ENCODE measurements around the gene TNIK.

DNA sequence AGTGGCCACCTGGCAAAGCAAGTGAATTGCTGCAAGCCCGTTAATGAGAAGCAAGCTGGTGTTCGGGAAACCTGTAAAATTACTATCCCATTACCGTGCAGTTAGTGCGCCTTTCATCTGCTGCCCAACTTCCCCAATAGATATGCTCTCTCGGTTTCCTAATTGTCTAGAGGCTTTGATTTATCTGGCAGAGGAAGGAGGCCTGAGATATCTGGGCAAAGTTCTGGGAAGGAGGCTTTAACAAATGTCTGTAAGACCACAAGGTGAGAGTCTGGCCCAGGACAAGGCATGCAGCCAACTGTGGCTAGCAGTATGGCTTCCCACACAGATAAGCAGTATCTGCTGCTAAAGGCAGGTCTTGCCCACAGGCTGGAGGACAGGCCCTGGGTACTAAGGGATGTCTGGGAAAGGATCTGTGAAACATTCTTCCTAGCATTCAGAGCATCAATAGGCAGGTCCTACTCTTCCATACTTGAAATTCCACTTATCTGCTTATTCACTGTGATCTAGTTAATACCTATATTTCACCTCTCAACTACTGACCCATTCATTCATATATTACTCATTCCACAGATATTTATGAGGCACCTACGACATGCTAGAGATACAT, 303.7 kb downstream of the TNIK start:
- TF ChIP-seq, protein P1, sequence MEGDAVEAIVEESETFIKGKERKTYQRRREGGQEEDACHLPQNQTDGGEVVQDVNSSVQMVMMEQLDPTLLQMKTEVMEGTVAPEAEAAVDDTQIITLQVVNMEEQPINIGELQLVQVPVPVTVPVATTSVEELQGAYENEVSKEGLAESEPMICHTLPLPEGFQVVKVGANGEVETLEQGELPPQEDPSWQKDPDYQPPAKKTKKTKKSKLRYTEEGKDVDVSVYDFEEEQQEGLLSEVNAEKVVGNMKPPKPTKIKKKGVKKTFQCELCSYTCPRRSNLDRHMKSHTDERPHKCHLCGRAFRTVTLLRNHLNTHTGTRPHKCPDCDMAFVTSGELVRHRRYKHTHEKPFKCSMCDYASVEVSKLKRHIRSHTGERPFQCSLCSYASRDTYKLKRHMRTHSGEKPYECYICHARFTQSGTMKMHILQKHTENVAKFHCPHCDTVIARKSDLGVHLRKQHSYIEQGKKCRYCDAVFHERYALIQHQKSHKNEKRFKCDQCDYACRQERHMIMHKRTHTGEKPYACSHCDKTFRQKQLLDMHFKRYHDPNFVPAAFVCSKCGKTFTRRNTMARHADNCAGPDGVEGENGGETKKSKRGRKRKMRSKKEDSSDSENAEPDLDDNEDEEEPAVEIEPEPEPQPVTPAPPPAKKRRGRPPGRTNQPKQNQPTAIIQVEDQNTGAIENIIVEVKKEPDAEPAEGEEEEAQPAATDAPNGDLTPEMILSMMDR (IDR thresholded peaks at IDR 0.05; ENCODE audit: low read depth, low read length): no peak
- TF ChIP-seq EZH2phosphoT487 (IDR thresholded peaks at IDR 0.05; ENCODE audit: low read depth): no peak
